Neuronal stem cell (in vitro differentiated cells): ENCODE results near the gene DLX1.
A peak's percentile ranks its signal among the peaks of the same experiment; 100 is the strongest.

Experiments
- DNase-seq: peaks from one replicate; pipeline ENCODE4 v3.0.0-alpha.2; 2013; ENCODE audit warnings: low spot score
- H2AFZ ChIP-seq: one replicate; pipeline ENCODE4 v1.6.1; 2013; ENCODE audit warnings: mild to moderate bottlenecking, low read length, inconsistent platforms
- H2AK5ac ChIP-seq: 2 replicates; pipeline ENCODE4 v1.6.1; 2013; ENCODE audit warnings: low read depth, mild to moderate bottlenecking, inconsistent platforms, low read length, moderate library complexity, mixed read lengths
- H2BK120ac ChIP-seq: 2 replicates; pipeline ENCODE4 v1.6.1; 2013; ENCODE audit warnings: low read depth, mild to moderate bottlenecking, inconsistent platforms, low read length, moderate library complexity, mixed read lengths
- H2BK12ac ChIP-seq: one replicate; pipeline ENCODE4 v1.6.1; 2013; ENCODE audit warnings: low read length, inconsistent platforms
- H2BK15ac ChIP-seq: 2 replicates; pipeline ENCODE4 v1.6.1; 2013; ENCODE audit warnings: mild to moderate bottlenecking, low read length, inconsistent platforms, mixed read lengths
- H2BK5ac ChIP-seq: one replicate; pipeline ENCODE4 v1.6.1; 2013; ENCODE audit warnings: inconsistent platforms, mild to moderate bottlenecking, low read length, moderate library complexity
- H3K14ac ChIP-seq: one replicate; pipeline ENCODE4 v1.6.1; 2013; ENCODE audit warnings: low read length, inconsistent platforms
- H3K18ac ChIP-seq: 2 replicates; pipeline ENCODE4 v1.6.1; 2013; ENCODE audit warnings: low read length, inconsistent platforms
- H3K23ac ChIP-seq: 2 replicates; pipeline ENCODE4 v1.6.1; 2013; ENCODE audit warnings: low read depth, mild to moderate bottlenecking, mixed read lengths, low read length, inconsistent platforms; ENCODE audit not compliant: poor library complexity
- H3K27ac ChIP-seq: replicated peaks from 3 replicates; pipeline ENCODE4 v1.5.1; 2013; ENCODE audit warnings: low read length, inconsistent platforms
- H3K27me3 ChIP-seq, 3 experiments: 2 replicates each; pipeline ENCODE4 v1.6.1; 2013; ENCODE audit warnings: low read length in 3 of 3, mild to moderate bottlenecking in 2 of 3, inconsistent platforms in 1 of 3, low read depth in 1 of 3, mixed read lengths in 1 of 3, moderate library complexity in 1 of 3; ENCODE audit not compliant: control insufficient read depth in 3 of 3, insufficient read depth in 3 of 3
- H3K36me3 ChIP-seq, 2 donors: replicated peaks in 1 of 2; 2 replicates each; pipeline ENCODE4 v1.6.1; 2013; ENCODE audit warnings: low read length in 2 of 2; ENCODE audit not compliant: control insufficient read depth in 2 of 2, insufficient read depth in 2 of 2
- H3K4ac ChIP-seq: 2 replicates; pipeline ENCODE4 v1.6.1; 2013; ENCODE audit warnings: inconsistent platforms, mild to moderate bottlenecking, low read length, moderate library complexity
- H3K4me1 ChIP-seq, 2 donors: 1 replicate in 1 of 2; 2 replicates in 1 of 2; pipeline ENCODE4 v1.6.1; 2013; ENCODE audit warnings: low read length in 2 of 2, low read depth in 1 of 2; ENCODE audit not compliant: control insufficient read depth in 2 of 2, insufficient read depth in 1 of 2
- H3K4me2 ChIP-seq: one replicate; pipeline ENCODE4 v1.6.1; 2013; ENCODE audit warnings: mild to moderate bottlenecking, low read length, inconsistent platforms; ENCODE audit not compliant: insufficient read depth, poor library complexity, severe bottlenecking
- H3K4me3 ChIP-seq, 2 donors: 2 replicates each; pipeline ENCODE4 v1.5.1; 2013; ENCODE audit warnings: low read length in 2 of 2, mild to moderate bottlenecking in 2 of 2, inconsistent platforms in 1 of 2, moderate library complexity in 1 of 2
- H3K79me1 ChIP-seq: one replicate; pipeline ENCODE4 v1.6.1; 2013; ENCODE audit warnings: low read depth, mild to moderate bottlenecking, inconsistent platforms, low read length, moderate library complexity
- H3K9ac ChIP-seq: one replicate; pipeline ENCODE4 v1.6.1; 2013; ENCODE audit warnings: mild to moderate bottlenecking, low read depth, low read length, inconsistent platforms; ENCODE audit not compliant: poor library complexity
- H3K9me3 ChIP-seq, 2 donors: replicated peaks in 1 of 2; 2 replicates each; pipeline versions ENCODE3 to v1.6.1; 2013; ENCODE audit warnings: low read length in 2 of 2, mild to moderate bottlenecking in 2 of 2, inconsistent platforms in 1 of 2, low read depth in 1 of 2, mixed read lengths in 1 of 2, moderate library complexity in 1 of 2; ENCODE audit not compliant: control insufficient read depth in 2 of 2, insufficient read depth in 1 of 2
- H4K8ac ChIP-seq: one replicate; pipeline ENCODE4 v1.6.1; 2013; ENCODE audit warnings: low read depth, mild to moderate bottlenecking, inconsistent platforms, low read length, moderate library complexity
- H4K91ac ChIP-seq: one replicate; pipeline ENCODE4 v1.6.1; 2013; ENCODE audit warnings: low read length, low read depth, mild to moderate bottlenecking, inconsistent platforms; ENCODE audit not compliant: poor library complexity
- WGBS, 2 donors: extraction: QIAGEN DNeasy Blood & Tissue Kit; methylation state at CpG; one replicate each; pipeline ENCODE4 v1.1.7; 2013; ENCODE audit warnings: missing lambda C conversion rate in 2 of 2, mixed read lengths in 1 of 2; ENCODE audit not compliant: insufficient read length in 2 of 2, insufficient replicate concordance in 1 of 2; ENCODE audit errors: extremely low coverage in 2 of 2; 5-methylcytosine and 5-hydroxymethylcytosine counted together

Gene DLX1

GRCh38 chr2:172089633-172090032, 4.3 kb downstream of the DLX1 start:
- no peaks in the 10 kb centered on the region for H3K79me1 ChIP-seq
- H2AK5ac ChIP-seq = no peak overlapping the region
- H4K91ac ChIP-seq = no peak overlapping the region
- H3K14ac ChIP-seq = no peak overlapping the region
- H3K27ac ChIP-seq = no peak overlapping the region
- no peak overlapping the region for H2AFZ ChIP-seq
- no peak overlapping the region for H2BK120ac ChIP-seq
- no peak overlapping the region for H3K9ac ChIP-seq
- no peaks in the 10 kb centered on the region for H3K9me3 ChIP-seq
- H3K36me3 ChIP-seq = no peaks in the 10 kb centered on the region
- H3K4ac ChIP-seq = no peak overlapping the region
- H3K4me2 ChIP-seq = no peak overlapping the region
- H2BK15ac ChIP-seq = no peak overlapping the region
- WGBS, 2 donors = no CpG with 5 or more reads among the region's 7 CpGs
- H4K8ac ChIP-seq = no peak overlapping the region
- peaks cover 56 to 96% (median 90%) of the 10 kb centered on the region in 3 experiments for H3K27me3 ChIP-seq
- no peak overlapping the region for H2BK12ac ChIP-seq
- H3K4me3 ChIP-seq = no peak overlapping the region
- H3K23ac ChIP-seq = no peak overlapping the region
- no peak for DNase-seq
- H3K18ac ChIP-seq = no peak overlapping the region
- peaks cover 8 to 19% of the 10 kb centered on the region in 2 donors for H3K4me1 ChIP-seq
- no peak overlapping the region for H2BK5ac ChIP-seq

- peaks cover 58 to 100% (median 92%) of the 10 kb centered on the region in 3 experiments for H3K27me3 ChIP-seq
- no CpG with 5 or more reads among the region's 39 CpGs for WGBS, 2 donors
- no peak overlapping the region for H2BK5ac ChIP-seq
These were observed 5.0 kb downstream of the DLX1 start for GRCh38 chr2:172090044-172090961.

GRCh38 chr2:172091000-172091641, 5.8 kb downstream of the DLX1 start:
- Histone ChIP-seq H3K4ac (no peak overlapping the region), H3K14ac (no peak overlapping the region), H2AK5ac (no peak overlapping the region), H2BK120ac (no peak overlapping the region), H3K18ac (no peak overlapping the region), H2BK15ac (no peak overlapping the region), H2BK12ac (no peak overlapping the region), H3K4me2 (no peak overlapping the region), H3K27me3 (peaks cover 57 to 99% (median 92%) of the 10 kb centered on the region in 3 experiments), H2BK5ac (no peak overlapping the region), H3K27ac (no peak overlapping the region), H2AFZ (no peak overlapping the region), H3K9ac (no peak overlapping the region), H3K9me3 (no peaks in the 10 kb centered on the region), H4K91ac (no peak overlapping the region), H4K8ac (no peak overlapping the region), H3K23ac (no peak overlapping the region), H3K4me3 (no peak overlapping the region), H3K79me1 (no peaks in the 10 kb centered on the region), H3K4me1 (peaks cover 16 to 18% of the 10 kb centered on the region in 2 donors), H3K36me3 (no peaks in the 10 kb centered on the region)
- peak; percentile 24 for DNase-seq
- WGBS, 2 donors = no CpG with 5 or more reads among the region's 13 CpGs

More at GRCh38 chr2:172090044-172090961, 5.0 kb downstream of the DLX1 start:
- Histone ChIP-seq H2BK15ac (no peak overlapping the region), H3K4me2 (no peak overlapping the region), H3K9me3 (no peaks in the 10 kb centered on the region), H4K8ac (no peak overlapping the region), H3K4me1 (peaks cover 10 to 23% of the 10 kb centered on the region in 2 donors), H3K27ac (no peak overlapping the region), H2BK12ac (no peak overlapping the region), H3K9ac (no peak overlapping the region), H3K4ac (no peak overlapping the region), H3K79me1 (no peaks in the 10 kb centered on the region), H4K91ac (no peak overlapping the region), H3K4me3 (no peak overlapping the region), H2AFZ (no peak overlapping the region), H3K23ac (peak overlapping the region; percentile 46), H3K18ac (peak overlapping the region; percentile 35), H3K14ac (no peak overlapping the region), H3K36me3 (no peaks in the 10 kb centered on the region), H2BK120ac (no peak overlapping the region), H2AK5ac (peak overlapping the region; percentile 77)
- peak; percentile 30 for DNase-seq
